H9 (cell line): ENCODE measurements around the gene BTBD19. TPM values are rescaled to one million over a fixed set of nuclear protein-coding genes. Genes with fewer than 3 reads are reported as not detected.
A peak's percentile ranks its signal among the peaks of the same experiment; 100 is the strongest.

ENCODE experiments used
- DNase-seq: peaks from one replicate; pipeline ENCODE4 v3.0.0-alpha.2; 2017
- H2AFZ ChIP-seq: one replicate; pipeline ENCODE4 v1.6.1; 2013; ENCODE audit warnings: mild to moderate bottlenecking, low read length, control low read depth, moderate library complexity
- H2AK5ac ChIP-seq: 2 replicates; pipeline ENCODE4 v1.6.1; 2013; ENCODE audit warnings: low read length, control low read depth, mixed read lengths; ENCODE audit not compliant: insufficient read length
- H2BK120ac ChIP-seq: one replicate; pipeline ENCODE4 v1.6.1; 2013; ENCODE audit warnings: low read depth, mild to moderate bottlenecking, low read length, control low read depth, inconsistent platforms; ENCODE audit not compliant: poor library complexity, severe bottlenecking
- H2BK12ac ChIP-seq: 2 replicates; pipeline ENCODE4 v1.6.1; 2013; ENCODE audit warnings: low read length, control low read depth, mixed read lengths, low read depth; ENCODE audit not compliant: insufficient read length
- H2BK15ac ChIP-seq: 2 replicates; pipeline ENCODE4 v1.6.1; 2013; ENCODE audit warnings: low read depth, low read length, control low read depth
- H2BK20ac ChIP-seq: one replicate; pipeline ENCODE4 v1.6.1; 2013; ENCODE audit warnings: low read depth, mild to moderate bottlenecking, low read length, control low read depth, inconsistent platforms; ENCODE audit not compliant: poor library complexity, severe bottlenecking
- H2BK5ac ChIP-seq: 2 replicates; pipeline ENCODE4 v1.6.1; 2013; ENCODE audit warnings: low read length, control low read depth, mixed read lengths; ENCODE audit not compliant: insufficient read length
- H3K14ac ChIP-seq: 2 replicates; pipeline ENCODE4 v1.6.1; 2013; ENCODE audit warnings: low read length, control low read depth; ENCODE audit not compliant: insufficient read depth
- H3K18ac ChIP-seq: 2 replicates; pipeline ENCODE4 v1.6.1; 2013; ENCODE audit warnings: low read depth, mild to moderate bottlenecking, mixed read lengths, low read length, control low read depth; ENCODE audit not compliant: insufficient read length
- H3K23ac ChIP-seq: 2 replicates; pipeline ENCODE4 v1.6.1; 2013; ENCODE audit warnings: low read length, control low read depth, mixed read lengths, low read depth; ENCODE audit not compliant: insufficient read length
- H3K23me2 ChIP-seq: 2 replicates; pipeline ENCODE4 v1.6.1; 2013; ENCODE audit warnings: low read depth, mild to moderate bottlenecking, mixed read lengths, low read length, control low read depth; ENCODE audit not compliant: insufficient read length, poor library complexity, severe bottlenecking
- H3K27ac ChIP-seq: 2 replicates; pipeline ENCODE4 v1.5.1; 2013; ENCODE audit warnings: low read length, control low read depth, mixed read lengths, low read depth; ENCODE audit not compliant: insufficient read length
- H3K27me3 ChIP-seq: 2 replicates; pipeline ENCODE4 v1.6.1; 2013; ENCODE audit warnings: low read length, control low read depth, inconsistent platforms; ENCODE audit not compliant: insufficient read depth
- H3K4ac ChIP-seq: 2 replicates; pipeline ENCODE4 v1.6.1; 2013; ENCODE audit warnings: low read depth, mild to moderate bottlenecking, control low read depth, inconsistent platforms, low read length, moderate library complexity
- H3K4me1 ChIP-seq: 2 replicates; pipeline ENCODE4 v1.6.1; 2013; ENCODE audit warnings: low read length, control low read depth, inconsistent platforms; ENCODE audit not compliant: insufficient read depth
- H3K4me2 ChIP-seq: 2 replicates; pipeline ENCODE4 v1.6.1; 2013; ENCODE audit warnings: low read length, control low read depth, mixed read lengths; ENCODE audit not compliant: insufficient read length, insufficient read depth
- H3K56ac ChIP-seq: 2 replicates; pipeline ENCODE4 v1.6.1; 2013; ENCODE audit warnings: low read depth, mild to moderate bottlenecking, mixed read lengths, low read length, control low read depth; ENCODE audit not compliant: insufficient read length
- H3K79me1 ChIP-seq: 2 replicates; pipeline ENCODE4 v1.6.1; 2013; ENCODE audit warnings: low read depth, mild to moderate bottlenecking, moderate library complexity, low read length, control low read depth, inconsistent platforms; ENCODE audit not compliant: insufficient read depth, poor library complexity, severe bottlenecking
- H3K79me2 ChIP-seq: 2 replicates; pipeline ENCODE4 v1.6.1; 2013; ENCODE audit warnings: low read length, control low read depth, inconsistent platforms; ENCODE audit not compliant: insufficient read depth
- H3K9ac ChIP-seq: 2 replicates; pipeline ENCODE4 v1.6.1; 2013; ENCODE audit warnings: low read length, control low read depth, mixed read lengths; ENCODE audit not compliant: insufficient read length; ENCODE audit errors: extremely low read depth
- H3K9me3 ChIP-seq: one replicate; pipeline ENCODE4 v1.6.1; 2013; ENCODE audit warnings: low read depth, low read length, inconsistent platforms; ENCODE audit not compliant: control insufficient read depth
- H3T11ph ChIP-seq: one replicate; pipeline ENCODE4 v1.6.1; 2013; ENCODE audit warnings: mild to moderate bottlenecking, low read length, control low read depth, inconsistent platforms
- H4K20me1 ChIP-seq: one replicate; pipeline ENCODE4 v1.6.1; 2013; ENCODE audit not compliant: control insufficient read depth, insufficient read length, insufficient read depth
- H4K5ac ChIP-seq: 2 replicates; pipeline ENCODE4 v1.6.1; 2013; ENCODE audit warnings: low read depth, mild to moderate bottlenecking, mixed read lengths, low read length, control low read depth; ENCODE audit not compliant: insufficient read length
- H4K8ac ChIP-seq: replicated peaks from 2 replicates; pipeline ENCODE4 v1.6.1; 2013; ENCODE audit warnings: low read length, control low read depth, mixed read lengths, low read depth; ENCODE audit not compliant: insufficient read length
- H4K91ac ChIP-seq: 2 replicates; pipeline ENCODE4 v1.6.1; 2013; ENCODE audit warnings: low read depth, mild to moderate bottlenecking, moderate library complexity, mixed read lengths, low read length, control low read depth; ENCODE audit not compliant: insufficient read length
- H3K27ac Mint-ChIP-seq, 3 experiments: 2 replicates in 2 of 3; 3 replicates in 1 of 3; pipeline ENCODE4 v1.8.0; 2020 to 2021; ENCODE audit warnings: mixed read lengths in 3 of 3, mild to moderate bottlenecking in 1 of 3, moderate library complexity in 1 of 3
- H3K27me3 Mint-ChIP-seq: 2 replicates; pipeline ENCODE4 v1.8.0; 2021; ENCODE audit warnings: low read depth, mild to moderate bottlenecking, moderate library complexity, mixed read lengths
- H3K36me3 Mint-ChIP-seq, 3 experiments: 2 replicates in 2 of 3; 3 replicates in 1 of 3; pipeline ENCODE4 v1.8.0; 2020 to 2021; ENCODE audit warnings: low read depth in 3 of 3, mixed read lengths in 3 of 3; ENCODE audit not compliant: insufficient read depth in 1 of 3
- H3K4me1 Mint-ChIP-seq, 2 experiments: 2 replicates each; pipeline ENCODE4 v1.8.0; 2020; ENCODE audit warnings: mixed read lengths in 2 of 2
- H3K4me3 Mint-ChIP-seq, 2 experiments: 2 replicates in 1 of 2; 3 replicates in 1 of 2; pipeline ENCODE4 v1.8.0; 2020 to 2021; ENCODE audit warnings: mild to moderate bottlenecking in 2 of 2, mixed read lengths in 2 of 2, moderate library complexity in 1 of 2
- H3K9me3 Mint-ChIP-seq, 2 experiments: 2 replicates in 1 of 2; 3 replicates in 1 of 2; pipeline ENCODE4 v1.8.0; 2020; ENCODE audit warnings: mild to moderate bottlenecking in 2 of 2, mixed read lengths in 2 of 2, moderate library complexity in 1 of 2
- CTCF ChIP-seq: fragments of 200-600 bp; sonication (generic); conservative IDR thresholded peaks from 3 replicates; pipeline ENCODE4 v1.8.0; 2021; ENCODE audit warnings: antibody characterized with exemption, mild to moderate bottlenecking
- WGBS: extraction: QIAGEN DNeasy Blood & Tissue Kit; methylation state at CpG from one replicate; pipeline ENCODE4 v1.1.7; 2013; ENCODE audit warnings: missing lambda C conversion rate, low lambda C conversion rate, mixed read lengths; ENCODE audit not compliant: insufficient read length; ENCODE audit errors: extremely low coverage; 5-methylcytosine and 5-hydroxymethylcytosine counted together
- total RNA-seq: library from RNA; stranded (reverse); gene quantifications from 2 replicates; pipeline ENCODE4 v1.2.1, GENCODE V29; 2021

The BTBD19 gene
- total RNA-seq, 1 experiment from 2014 or later, result 1.9 TPM

GRCh38 chr1:44821240-44821715 is 13.0 kb downstream of the BTBD19 start:
- H3K4ac ChIP-seq, result no peak overlapping the region
- no peak overlapping the region for H2BK20ac ChIP-seq
- no peaks in the 10 kb centered on the region for H3K36me3 Mint-ChIP-seq
- no peak overlapping the region for H4K8ac ChIP-seq
- H3K4me3 Mint-ChIP-seq, result peak overlapping the region in 1 of 2 experiments; percentile 75; a peak in 2 of 5 replicates
- no peaks in the 10 kb centered on the region for H4K20me1 ChIP-seq
- H3K4me1 ChIP-seq, result no peaks in the 10 kb centered on the region
- no peak overlapping the region for H3K27ac ChIP-seq
- H3K9me3 ChIP-seq, result no peaks in the 10 kb centered on the region
- peaks cover 17 to 21% of the 10 kb centered on the region in 2 experiments for H3K4me1 Mint-ChIP-seq
- H2AK5ac ChIP-seq, result no peak overlapping the region
- DNase-seq, result no peak
- no peak overlapping the region for H2BK120ac ChIP-seq
- H3K23me2 ChIP-seq, result peaks cover 8% of the 10 kb centered on the region
- peak overlapping the region in 1 of 3 experiments; percentile 73; a peak in 2 of 7 replicates for H3K27ac Mint-ChIP-seq
- H3K27me3 ChIP-seq, result no peaks in the 10 kb centered on the region
- H2BK5ac ChIP-seq, result no peak overlapping the region
- H3T11ph ChIP-seq, result no peak overlapping the region
- no peak overlapping the region for H3K9ac ChIP-seq
- TF ChIP-seq CTCF, result no peak
- no peak overlapping the region for H3K56ac ChIP-seq
- no CpG with 5 or more reads among the region's 9 CpGs for WGBS
- no peaks in the 10 kb centered on the region; a peak in 1 of 5 replicates for H3K9me3 Mint-ChIP-seq
- no peak overlapping the region for H4K91ac ChIP-seq
- H4K5ac ChIP-seq, result no peak overlapping the region
- no peaks in the 10 kb centered on the region for H3K27me3 Mint-ChIP-seq
- H2BK12ac ChIP-seq, result no peak overlapping the region
- H3K79me1 ChIP-seq, result no peaks in the 10 kb centered on the region
- H3K18ac ChIP-seq, result no peak overlapping the region
- H3K79me2 ChIP-seq, result no peaks in the 10 kb centered on the region
- H3K14ac ChIP-seq, result no peak overlapping the region
- no peak overlapping the region for H3K4me2 ChIP-seq
- H2AFZ ChIP-seq, result no peak overlapping the region
- no peak overlapping the region for H3K23ac ChIP-seq
- no peak overlapping the region for H2BK15ac ChIP-seq
